Right lobe of liver (tissue), 4 donors: ENCODE results near the gene CHRD.

Experiments used
- POLR2A ChIP-seq: fragments of 450-650 bp; IDR thresholded peaks from one replicate; pipeline ENCODE4 v1.6.1; 2017; ENCODE audit warnings: antibody characterized with exemption, mild to moderate bottlenecking
- TF ChIP-seq, protein P1 (sequence below), 4 donors: fragments of 200-600 bp in 3 of 4; fragments of 450-650 bp in 1 of 4; IDR thresholded peaks; one replicate each; pipeline versions ENCODE4 v1.5.1 to v1.8.0; 2016 to 2022; ENCODE audit warnings: antibody characterized with exemption in 4 of 4, mild to moderate bottlenecking in 2 of 4
- donor health status: DM: no; HTN: no; CAD: no.
- donor health status: DM: no; HTN: no; CAD: no.
- donor health status: DM: no; HTN: yes; CAD: no.

DNA sequence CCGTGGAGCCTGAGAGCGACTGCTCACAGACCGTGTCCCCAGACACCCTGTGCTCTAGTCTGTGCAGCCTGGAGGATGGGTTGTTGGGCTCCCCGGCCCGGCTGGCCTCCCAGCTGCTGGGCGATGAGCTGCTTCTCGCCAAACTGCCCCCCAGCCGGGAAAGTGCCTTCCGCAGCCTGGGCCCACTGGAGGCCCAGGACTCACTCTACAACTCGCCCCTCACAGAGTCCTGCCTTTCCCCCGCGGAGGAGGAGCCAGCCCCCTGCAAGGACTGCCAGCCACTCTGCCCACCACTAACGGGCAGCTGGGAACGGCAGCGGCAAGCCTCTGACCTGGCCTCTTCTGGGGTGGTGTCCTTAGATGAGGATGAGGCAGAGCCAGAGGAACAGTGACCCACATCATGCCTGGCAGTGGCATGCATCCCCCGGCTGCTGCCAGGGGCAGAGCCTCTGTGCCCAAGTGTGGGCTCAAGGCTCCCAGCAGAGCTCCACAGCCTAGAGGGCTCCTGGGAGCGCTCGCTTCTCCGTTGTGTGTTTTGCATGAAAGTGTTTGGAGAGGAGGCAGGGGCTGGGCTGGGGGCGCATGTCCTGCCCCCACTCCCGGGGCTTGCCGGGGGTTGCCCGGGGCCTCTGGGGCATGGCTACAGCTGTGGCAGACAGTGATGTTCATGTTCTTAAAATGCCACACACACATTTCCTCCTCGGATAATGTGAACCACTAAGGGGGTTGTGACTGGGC is 35.1 kb upstream of the CHRD start:
- no peak for TF ChIP-seq POLR2A
- TF ChIP-seq, protein P1, sequence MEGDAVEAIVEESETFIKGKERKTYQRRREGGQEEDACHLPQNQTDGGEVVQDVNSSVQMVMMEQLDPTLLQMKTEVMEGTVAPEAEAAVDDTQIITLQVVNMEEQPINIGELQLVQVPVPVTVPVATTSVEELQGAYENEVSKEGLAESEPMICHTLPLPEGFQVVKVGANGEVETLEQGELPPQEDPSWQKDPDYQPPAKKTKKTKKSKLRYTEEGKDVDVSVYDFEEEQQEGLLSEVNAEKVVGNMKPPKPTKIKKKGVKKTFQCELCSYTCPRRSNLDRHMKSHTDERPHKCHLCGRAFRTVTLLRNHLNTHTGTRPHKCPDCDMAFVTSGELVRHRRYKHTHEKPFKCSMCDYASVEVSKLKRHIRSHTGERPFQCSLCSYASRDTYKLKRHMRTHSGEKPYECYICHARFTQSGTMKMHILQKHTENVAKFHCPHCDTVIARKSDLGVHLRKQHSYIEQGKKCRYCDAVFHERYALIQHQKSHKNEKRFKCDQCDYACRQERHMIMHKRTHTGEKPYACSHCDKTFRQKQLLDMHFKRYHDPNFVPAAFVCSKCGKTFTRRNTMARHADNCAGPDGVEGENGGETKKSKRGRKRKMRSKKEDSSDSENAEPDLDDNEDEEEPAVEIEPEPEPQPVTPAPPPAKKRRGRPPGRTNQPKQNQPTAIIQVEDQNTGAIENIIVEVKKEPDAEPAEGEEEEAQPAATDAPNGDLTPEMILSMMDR (IDR thresholded peaks at IDR 0.05) = no peak
